ENCODE measurements around the gene CNTFR. TPM values are rescaled to one million over a fixed set of nuclear protein-coding genes. Genes with fewer than 3 reads are reported as not detected.

CNTFR gene
- polyA plus RNA-seq, 3 donors = 29.9 to 49.5 (median 38.3) TPM

DNA sequence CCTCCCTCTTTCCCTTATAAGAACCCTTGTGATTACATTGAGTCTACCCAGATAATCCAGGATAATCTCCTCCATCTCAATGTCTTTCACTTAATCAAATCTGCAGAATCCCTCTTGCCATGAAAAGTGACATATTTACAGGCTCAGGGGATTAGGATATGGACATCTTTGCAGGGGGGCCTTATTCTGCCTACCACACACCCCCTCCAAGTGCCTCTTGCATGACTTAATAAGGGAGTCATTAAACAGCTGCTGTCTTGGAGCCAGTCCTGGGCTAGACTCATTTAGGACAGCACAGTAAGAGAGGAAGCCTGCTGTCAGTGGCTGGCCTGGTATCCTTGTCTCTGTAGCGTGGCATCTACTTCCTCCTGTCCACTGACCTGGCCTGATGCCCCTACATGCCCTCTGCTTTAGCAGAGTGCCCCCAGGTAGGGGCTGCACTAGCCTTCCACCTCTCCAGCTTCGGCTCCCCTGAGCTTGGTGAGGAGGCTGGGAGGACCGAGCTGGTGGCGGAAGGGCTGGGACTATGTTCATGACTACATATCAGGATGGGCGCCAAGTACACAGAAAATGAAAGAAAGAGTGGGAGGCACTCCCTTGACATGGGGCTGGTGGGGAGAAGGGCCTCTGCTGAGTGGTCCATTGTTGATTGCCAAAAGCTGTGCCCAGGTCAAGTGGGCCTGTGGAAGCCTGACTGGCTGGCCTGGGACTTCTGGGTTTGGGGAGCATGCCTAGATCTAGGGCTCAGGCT, 84.0 kb downstream of the CNTFR start:
- no peak for DNase-seq (ENCODE audit: extremely low read depth in 1 of 11, low read depth in 9 of 11, low spot score in 4 of 11)

DNA sequence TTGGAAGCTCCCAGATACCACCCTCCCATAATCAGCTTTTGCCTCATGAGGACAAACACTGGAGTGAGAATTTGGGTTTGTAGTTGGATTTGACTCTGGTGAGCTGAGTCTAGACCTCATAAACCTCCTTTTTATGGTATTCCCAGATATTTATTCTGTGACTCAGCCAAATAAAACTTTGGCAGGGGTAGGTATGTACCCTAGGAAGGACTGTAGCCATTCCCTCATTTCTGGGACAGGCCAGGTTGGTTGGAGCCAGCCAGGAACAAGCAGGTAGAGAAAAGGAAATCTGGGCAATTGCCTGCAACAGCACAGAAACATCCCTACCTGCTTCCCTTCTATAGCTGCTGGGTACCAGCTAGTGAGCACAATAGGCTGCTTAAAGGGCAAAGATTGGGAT, 86.1 kb downstream of the CNTFR start:
- no peak for DNase-seq (ENCODE audit: extremely low read depth in 1 of 11, low read depth in 9 of 11, low spot score in 4 of 11)

DNA sequence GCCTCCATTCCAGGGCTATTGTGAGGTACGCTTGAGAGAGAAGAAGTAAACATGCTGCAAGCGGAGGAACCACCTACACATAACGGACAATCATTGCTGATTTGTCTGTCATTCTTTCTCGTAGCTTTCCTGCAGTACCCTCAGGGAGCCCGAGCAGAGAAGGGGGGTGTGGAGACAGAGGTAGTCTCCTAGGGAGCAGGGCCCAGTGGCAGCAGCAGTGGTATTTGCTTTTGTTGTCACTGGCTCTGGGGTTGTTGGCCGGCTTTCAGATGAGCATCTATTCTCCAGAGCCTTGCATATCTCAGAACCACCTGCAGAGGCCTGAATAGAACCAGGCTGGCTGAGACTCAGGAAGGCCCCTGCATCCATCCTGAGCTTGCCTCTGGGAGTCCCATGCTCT, 86.6 kb downstream of the CNTFR start:
- DNase-seq (ENCODE audit: extremely low read depth in 1 of 11, low read depth in 9 of 11, low spot score in 4 of 11) = no peak

DNA sequence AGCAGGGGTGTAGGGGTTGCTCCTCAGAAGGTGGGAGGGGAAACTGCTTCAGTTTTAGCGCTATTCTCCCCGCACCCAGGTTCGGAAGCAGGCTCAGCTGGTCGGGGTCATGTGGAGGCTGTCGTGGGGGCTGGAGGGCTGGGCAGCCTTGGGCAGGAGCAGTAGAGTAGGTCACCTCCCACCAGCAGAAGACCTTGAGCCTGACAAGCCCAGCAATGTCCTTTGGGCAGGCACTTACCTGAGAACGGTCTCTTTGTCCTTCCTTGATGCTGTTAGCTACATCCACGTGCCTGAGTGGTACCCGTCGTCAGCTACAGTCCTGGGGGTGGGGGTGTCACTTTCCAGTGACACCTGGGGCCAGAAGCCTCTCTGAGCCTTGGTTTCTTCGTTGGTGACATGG, 87.1 kb downstream of the CNTFR start:
- no peak for DNase-seq (ENCODE audit: extremely low read depth in 1 of 11, low read depth in 9 of 11, low spot score in 4 of 11)

DNA sequence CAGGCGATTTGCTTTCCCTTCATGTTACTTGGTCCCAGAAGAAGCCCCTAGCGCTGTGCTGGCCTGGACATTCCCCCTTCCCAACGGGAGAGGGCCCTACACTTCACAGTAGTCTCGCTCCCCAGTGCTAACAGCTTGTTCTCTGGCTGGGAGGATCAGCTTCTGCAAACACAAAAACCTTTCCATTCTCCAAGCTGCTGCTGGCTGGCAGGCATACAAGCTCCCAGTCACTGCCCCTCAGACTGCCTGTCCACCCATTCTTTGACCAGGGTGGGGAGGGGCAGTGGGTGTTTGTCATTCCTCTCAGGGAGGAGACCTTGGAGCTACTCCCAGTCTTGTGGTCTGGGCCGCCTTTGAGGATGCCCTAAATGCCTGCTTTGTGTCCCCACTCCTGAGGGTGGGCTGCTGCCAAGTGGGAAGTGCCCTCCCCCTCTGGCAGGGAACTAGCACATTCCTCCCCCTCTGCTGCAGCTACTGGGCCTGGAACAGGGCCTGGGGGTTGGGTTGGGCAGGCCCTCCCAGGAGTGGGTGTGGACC, 87.6 kb downstream of the CNTFR start:
- DNase-seq (ENCODE audit: extremely low read depth in 1 of 11, low read depth in 9 of 11, low spot score in 4 of 11) = peak in 1 of 11 donors; percentile 25

Other genes starting within 250 kb of the CNTFR start
- gene MYORG, start 212.8 kb downstream of the CNTFR start, polyA plus RNA-seq (ENCODE audit: insufficient read length in 3 of 3) = 1 to 10 TPM; 8.4 to 9.9 (median 8.9) TPM
- 10 to 100 TPM; 12.0 to 16.0 (median 13.1) TPM for gene FAM219A, start 131.2 kb downstream of the CNTFR start, polyA plus RNA-seq (ENCODE audit: insufficient read length in 3 of 3)
- gene DNAI1, start 130.9 kb downstream of the CNTFR start, polyA plus RNA-seq (ENCODE audit: insufficient read length in 3 of 3) = 1 to 10 TPM; 1.4 to 4.0 (median 2.1) TPM
- gene ENHO, start 66.7 kb downstream of the CNTFR start, polyA plus RNA-seq (ENCODE audit: insufficient read length in 3 of 3) = 1 to 10 TPM; 1.4 to 1.9 (median 1.7) TPM
- 10 to 100 TPM; 22.6 to 33.6 (median 25.8) TPM for gene RPP25L, start 22.4 kb upstream of the CNTFR start, polyA plus RNA-seq (ENCODE audit: insufficient read length in 3 of 3)
- 100 to 1,000 TPM in 1 of 3 donors, 10 to 100 TPM in 2; 91.5 to 108 (median 96.6) TPM for gene DCTN3, start 30.8 kb upstream of the CNTFR start, polyA plus RNA-seq (ENCODE audit: insufficient read length in 3 of 3)
- gene ARID3C, start 39.3 kb upstream of the CNTFR start, polyA plus RNA-seq (ENCODE audit: insufficient read length in 3 of 3) = under 1 TPM in 1 of 3 donors, not detected in 2; 0.14 TPM
- gene SIGMAR1, start 48.1 kb upstream of the CNTFR start, polyA plus RNA-seq (ENCODE audit: insufficient read length in 3 of 3) = 10 to 100 TPM; 43.9 to 55.1 (median 46.9) TPM
- gene GALT, start 57.0 kb upstream of the CNTFR start, polyA plus RNA-seq (ENCODE audit: insufficient read length in 3 of 3) = 10 to 100 TPM; 65.6 to 85.0 (median 71.2) TPM
- 10 to 100 TPM; 53.5 to 68.0 (median 63.6) TPM for gene IL11RA, start 62.5 kb upstream of the CNTFR start, polyA plus RNA-seq (ENCODE audit: insufficient read length in 3 of 3)
- under 1 TPM; 0.44 to 0.60 (median 0.59) TPM for gene CCL27, start 72.9 kb upstream of the CNTFR start, polyA plus RNA-seq (ENCODE audit: insufficient read length in 3 of 3)
- not detected for gene CCL19, start 101.6 kb upstream of the CNTFR start, polyA plus RNA-seq (ENCODE audit: insufficient read length in 3 of 3)
- gene CCL21, start 120.4 kb upstream of the CNTFR start, polyA plus RNA-seq (ENCODE audit: insufficient read length in 3 of 3) = 10 to 100 TPM in 2 of 3 donors, 1 to 10 TPM in 1; 8.4 to 33.3 (median 21.8) TPM

All from renal cortex interstitium (tissue), 11 donors.